Neural progenitor cell (in vitro differentiated cells): ENCODE measurements around the gene DDX4. TPM values are rescaled to one million over a fixed set of nuclear protein-coding genes. Genes with fewer than 3 reads are reported as not detected.

ENCODE experiments used
- DNase-seq: peaks from one replicate; pipeline ENCODE4 v3.0.0-alpha.2; 2016; ENCODE audit warnings: low spot score
- H2AFZ ChIP-seq: fragments of 200-600 bp; sonication (generic); replicated peaks from 2 replicates; pipeline ENCODE4 v1.6.1; 2016; ENCODE audit warnings: antibody characterized with exemption
- H3F3A ChIP-seq: fragments of 200-600 bp; sonication (generic); 2 replicates; pipeline ENCODE4 v1.6.1; 2016; ENCODE audit warnings: antibody characterized with exemption, low read depth
- H3K27ac ChIP-seq: fragments of 200-600 bp; sonication (generic); 2 replicates; pipeline ENCODE4 v1.5.1; 2016; ENCODE audit warnings: mild to moderate bottlenecking
- H3K27me3 ChIP-seq: fragments of 200-600 bp; sonication (generic); 2 replicates; pipeline ENCODE4 v1.6.1; 2016; ENCODE audit warnings: mild to moderate bottlenecking, moderate library complexity
- H3K36me3 ChIP-seq: fragments of 200-600 bp; sonication (generic); 2 replicates; pipeline ENCODE4 v1.5.1; 2016
- H3K4me1 ChIP-seq: fragments of 200-600 bp; sonication (generic); 2 replicates; pipeline ENCODE4 v1.6.1; 2016; ENCODE audit warnings: mixed run types
- H3K4me2 ChIP-seq: fragments of 200-600 bp; sonication (generic); 2 replicates; pipeline ENCODE4 v1.6.1; 2016
- H3K4me3 ChIP-seq: fragments of 200-600 bp; sonication (generic); 2 replicates; pipeline ENCODE4 v1.5.1; 2016
- H3K79me2 ChIP-seq: fragments of 200-600 bp; sonication (generic); 2 replicates; pipeline ENCODE4 v1.6.1; 2016; ENCODE audit warnings: low read depth
- H3K9ac ChIP-seq: fragments of 200-600 bp; sonication (generic); 2 replicates; pipeline ENCODE4 v1.6.1; 2016
- H3K9me3 ChIP-seq: fragments of 200-600 bp; sonication (generic); 2 replicates; pipeline ENCODE4 v1.5.1; 2016; ENCODE audit warnings: low read depth
- H4K20me1 ChIP-seq: fragments of 200-600 bp; sonication (generic); 2 replicates; pipeline ENCODE4 v1.6.1; 2016; ENCODE audit warnings: low read depth
- H3K27ac Mint-ChIP-seq: 3 replicates; pipeline ENCODE4 v1.8.0; 2021; ENCODE audit warnings: mixed read lengths
- H3K27me3 Mint-ChIP-seq: 2 replicates; pipeline ENCODE4 v1.8.0; 2022; ENCODE audit warnings: low read depth, mild to moderate bottlenecking, inconsistent platforms, moderate library complexity, mixed read lengths; ENCODE audit not compliant: insufficient read depth
- H3K36me3 Mint-ChIP-seq: 3 replicates; pipeline ENCODE4 v1.8.0; 2021; ENCODE audit warnings: mixed read lengths
- H3K4me1 Mint-ChIP-seq: 3 replicates; pipeline ENCODE4 v1.8.0; 2021; ENCODE audit warnings: mixed read lengths
- H3K4me3 Mint-ChIP-seq: 3 replicates; pipeline ENCODE4 v1.8.0; 2021; ENCODE audit warnings: mild to moderate bottlenecking, moderate library complexity, mixed read lengths
- H3K9me3 Mint-ChIP-seq: 3 replicates; pipeline ENCODE4 v1.8.0; 2020; ENCODE audit warnings: mixed read lengths
- EZH2 ChIP-seq: fragments of 200-600 bp; sonication (generic); IDR thresholded peaks from 2 replicates; pipeline ENCODE4 v1.6.1; 2017; ENCODE audit warnings: antibody characterized with exemption, mild to moderate bottlenecking, moderate library complexity
- EZH2phosphoT487 ChIP-seq: fragments of 200-600 bp; sonication (generic); IDR thresholded peaks from 2 replicates; pipeline ENCODE4 v1.6.1; 2017; ENCODE audit warnings: antibody characterized with exemption
- total RNA-seq: library from RNA; depleted of rRNA; stranded (reverse); fragments of >200 nt; gene quantifications from 2 replicates; pipeline ENCODE4 v1.2.3, GENCODE V29; 2015; ENCODE audit warnings: low replicate concordance
- TF ChIP-seq, protein P1 (sequence below): fragments of 200-600 bp; sonication (generic); IDR thresholded peaks from 2 replicates; pipeline ENCODE4 v1.5.1; 2017; ENCODE audit warnings: antibody characterized with exemption, mild to moderate bottlenecking

Gene DDX4
- total RNA-seq, 1 donor from 2014 or later, result not detected

DNA sequence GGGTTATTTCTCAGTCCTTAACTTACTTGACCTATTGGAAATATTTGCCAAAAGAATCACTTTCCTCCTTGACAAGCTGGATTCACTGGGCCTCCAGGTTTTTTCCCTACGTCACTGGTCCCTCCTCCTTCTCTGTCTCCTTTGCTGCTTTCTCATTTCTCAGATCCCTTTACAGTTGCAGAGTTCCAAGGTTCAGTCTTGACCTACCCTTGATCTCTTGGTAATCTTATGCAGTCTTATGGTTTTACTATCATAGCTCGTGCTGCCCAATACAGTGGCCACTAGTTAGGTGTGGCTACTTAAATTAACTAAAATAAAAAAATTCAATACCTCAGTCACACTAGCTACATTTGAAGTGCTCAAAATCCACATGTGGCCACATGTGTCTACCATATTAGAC lies 37.1 kb upstream of the DDX4 start:
- Histone ChIP-seq H3K9me3 (peaks cover 6% of the 10 kb centered on the region), H3K4me1 (no peaks in the 10 kb centered on the region), H3K27me3 (no peaks in the 10 kb centered on the region), H4K20me1 (no peaks in the 10 kb centered on the region), H3F3A (no peaks in the 10 kb centered on the region), H2AFZ (no peak overlapping the region), H3K79me2 (no peaks in the 10 kb centered on the region), H3K4me3 (no peak overlapping the region), H3K4me2 (no peak overlapping the region), H3K36me3 (peaks cover 11% of the 10 kb centered on the region), H3K9ac (no peak overlapping the region), H3K27ac (no peak overlapping the region)
- H3K4me3 Mint-ChIP-seq, result no peak overlapping the region
- H3K36me3 Mint-ChIP-seq, result peaks cover 14% of the 10 kb centered on the region
- TF ChIP-seq EZH2 (no peak), EZH2phosphoT487 (no peak)
- TF ChIP-seq, protein P1, sequence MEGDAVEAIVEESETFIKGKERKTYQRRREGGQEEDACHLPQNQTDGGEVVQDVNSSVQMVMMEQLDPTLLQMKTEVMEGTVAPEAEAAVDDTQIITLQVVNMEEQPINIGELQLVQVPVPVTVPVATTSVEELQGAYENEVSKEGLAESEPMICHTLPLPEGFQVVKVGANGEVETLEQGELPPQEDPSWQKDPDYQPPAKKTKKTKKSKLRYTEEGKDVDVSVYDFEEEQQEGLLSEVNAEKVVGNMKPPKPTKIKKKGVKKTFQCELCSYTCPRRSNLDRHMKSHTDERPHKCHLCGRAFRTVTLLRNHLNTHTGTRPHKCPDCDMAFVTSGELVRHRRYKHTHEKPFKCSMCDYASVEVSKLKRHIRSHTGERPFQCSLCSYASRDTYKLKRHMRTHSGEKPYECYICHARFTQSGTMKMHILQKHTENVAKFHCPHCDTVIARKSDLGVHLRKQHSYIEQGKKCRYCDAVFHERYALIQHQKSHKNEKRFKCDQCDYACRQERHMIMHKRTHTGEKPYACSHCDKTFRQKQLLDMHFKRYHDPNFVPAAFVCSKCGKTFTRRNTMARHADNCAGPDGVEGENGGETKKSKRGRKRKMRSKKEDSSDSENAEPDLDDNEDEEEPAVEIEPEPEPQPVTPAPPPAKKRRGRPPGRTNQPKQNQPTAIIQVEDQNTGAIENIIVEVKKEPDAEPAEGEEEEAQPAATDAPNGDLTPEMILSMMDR, result no peak
- peaks cover 7% of the 10 kb centered on the region for H3K9me3 Mint-ChIP-seq
- no peak for DNase-seq
- H3K4me1 Mint-ChIP-seq, result no peaks in the 10 kb centered on the region
- no peaks in the 10 kb centered on the region for H3K27me3 Mint-ChIP-seq
- no peak overlapping the region for H3K27ac Mint-ChIP-seq

DNA sequence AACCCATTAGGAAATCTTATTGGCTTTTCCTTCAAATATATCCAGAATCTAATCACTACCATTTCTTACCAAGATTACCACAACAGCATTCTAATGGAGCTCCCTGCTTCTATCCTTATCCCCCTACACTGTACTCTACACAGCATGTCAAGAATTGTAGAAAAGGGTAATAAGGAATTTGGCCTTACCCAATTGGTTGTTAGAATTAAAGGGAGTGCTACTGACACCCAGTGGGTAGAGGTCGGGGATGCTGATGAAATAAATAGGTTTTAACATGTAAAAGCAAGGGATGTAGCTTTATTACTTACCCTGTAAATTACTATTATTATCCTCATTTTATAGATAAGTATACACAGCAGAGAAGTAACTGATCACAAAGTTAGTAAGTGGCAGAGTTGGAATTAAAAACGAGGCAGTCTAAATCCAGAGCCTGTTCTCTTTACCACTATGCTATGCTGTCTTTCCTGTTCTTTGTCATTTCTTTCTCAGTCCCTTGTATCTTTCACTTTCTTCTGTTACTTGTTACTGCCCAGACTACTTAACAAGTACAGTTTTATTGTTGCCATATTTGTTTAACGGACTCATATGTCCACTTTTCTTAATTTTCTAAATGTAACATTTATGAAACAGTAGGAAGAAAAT lies 36.3 kb upstream of the DDX4 start:
- Histone ChIP-seq H3F3A (no peaks in the 10 kb centered on the region), H3K36me3 (peaks cover 15% of the 10 kb centered on the region), H3K9me3 (peaks cover 6% of the 10 kb centered on the region), H2AFZ (no peak overlapping the region), H3K27me3 (no peaks in the 10 kb centered on the region), H3K4me2 (no peak overlapping the region), H3K27ac (no peak overlapping the region), H4K20me1 (no peaks in the 10 kb centered on the region), H3K79me2 (no peaks in the 10 kb centered on the region), H3K4me1 (no peaks in the 10 kb centered on the region), H3K9ac (no peak overlapping the region), H3K4me3 (no peak overlapping the region)
- peaks cover 14% of the 10 kb centered on the region for H3K36me3 Mint-ChIP-seq
- H3K4me1 Mint-ChIP-seq, result no peaks in the 10 kb centered on the region
- DNase-seq, result no peak
- no peak overlapping the region for H3K27ac Mint-ChIP-seq
- no peaks in the 10 kb centered on the region for H3K27me3 Mint-ChIP-seq
- TF ChIP-seq EZH2phosphoT487 (no peak), EZH2 (no peak)
- TF ChIP-seq, protein P1, result peak; percentile 13
- no peak overlapping the region for H3K4me3 Mint-ChIP-seq
- H3K9me3 Mint-ChIP-seq, result peaks cover 7% of the 10 kb centered on the region

DNA sequence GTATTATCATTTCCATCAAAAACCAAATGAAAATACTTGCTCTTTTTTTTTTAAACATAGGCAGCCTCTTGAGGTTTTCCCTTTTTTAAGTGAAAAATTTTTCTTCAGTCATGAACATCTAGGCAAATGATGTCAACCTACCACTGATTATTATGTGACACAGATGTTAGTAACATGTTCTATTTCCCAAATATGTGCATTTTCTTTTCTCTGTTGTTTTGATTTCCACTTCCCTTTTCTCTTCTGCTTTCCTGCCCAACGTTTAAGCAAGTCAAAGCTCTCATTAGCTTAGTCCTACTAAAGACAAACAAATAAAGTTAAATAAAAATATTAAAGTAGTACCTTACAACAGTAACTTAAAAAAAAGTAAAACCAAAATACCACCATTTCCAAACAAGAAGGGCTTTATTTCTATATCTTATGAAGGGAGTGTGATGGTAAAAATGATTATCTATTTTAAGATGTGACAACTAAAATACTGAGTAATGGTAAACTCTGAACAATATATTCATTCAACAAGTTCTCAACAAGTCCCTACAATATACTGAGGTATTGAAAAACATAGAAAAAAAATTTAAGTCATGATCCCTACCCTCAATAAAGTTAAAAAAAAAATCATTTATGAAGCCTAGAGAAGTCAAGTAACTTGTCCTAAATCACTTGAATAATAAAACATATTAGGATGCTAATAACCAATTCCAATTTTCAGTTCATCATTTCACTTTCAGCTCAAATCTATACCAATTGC lies 35.1 kb upstream of the DDX4 start:
- H3K4me3 ChIP-seq, result no peak overlapping the region
- H3K79me2 ChIP-seq, result peaks cover 9% of the 10 kb centered on the region
- no peaks in the 10 kb centered on the region for H3K27me3 Mint-ChIP-seq
- H3F3A ChIP-seq, result no peaks in the 10 kb centered on the region
- no peak overlapping the region for H3K4me2 ChIP-seq
- H3K27ac ChIP-seq, result no peak overlapping the region
- peaks cover under 1% of the 10 kb centered on the region for H3K9me3 Mint-ChIP-seq
- no peak overlapping the region for H2AFZ ChIP-seq
- H3K36me3 Mint-ChIP-seq, result peaks cover 10% of the 10 kb centered on the region
- no peak overlapping the region for H3K27ac Mint-ChIP-seq
- no peaks in the 10 kb centered on the region for H3K4me1 Mint-ChIP-seq
- no peak for TF ChIP-seq EZH2
- no peak for TF ChIP-seq EZH2phosphoT487
- TF ChIP-seq, protein P1, result no peak
- no peaks in the 10 kb centered on the region for H3K4me1 ChIP-seq
- H3K9me3 ChIP-seq, result no peaks in the 10 kb centered on the region
- no peaks in the 10 kb centered on the region for H3K27me3 ChIP-seq
- peaks cover 8% of the 10 kb centered on the region for H3K36me3 ChIP-seq
- H3K9ac ChIP-seq, result no peak overlapping the region
- H3K4me3 Mint-ChIP-seq, result no peak overlapping the region
- H4K20me1 ChIP-seq, result no peaks in the 10 kb centered on the region
- DNase-seq, result no peak
